ENCODE measurements around the gene ALDH7A1.
A peak's percentile ranks its signal among the peaks of the same experiment; 100 is the strongest.

Gene ALDH7A1

DNA sequence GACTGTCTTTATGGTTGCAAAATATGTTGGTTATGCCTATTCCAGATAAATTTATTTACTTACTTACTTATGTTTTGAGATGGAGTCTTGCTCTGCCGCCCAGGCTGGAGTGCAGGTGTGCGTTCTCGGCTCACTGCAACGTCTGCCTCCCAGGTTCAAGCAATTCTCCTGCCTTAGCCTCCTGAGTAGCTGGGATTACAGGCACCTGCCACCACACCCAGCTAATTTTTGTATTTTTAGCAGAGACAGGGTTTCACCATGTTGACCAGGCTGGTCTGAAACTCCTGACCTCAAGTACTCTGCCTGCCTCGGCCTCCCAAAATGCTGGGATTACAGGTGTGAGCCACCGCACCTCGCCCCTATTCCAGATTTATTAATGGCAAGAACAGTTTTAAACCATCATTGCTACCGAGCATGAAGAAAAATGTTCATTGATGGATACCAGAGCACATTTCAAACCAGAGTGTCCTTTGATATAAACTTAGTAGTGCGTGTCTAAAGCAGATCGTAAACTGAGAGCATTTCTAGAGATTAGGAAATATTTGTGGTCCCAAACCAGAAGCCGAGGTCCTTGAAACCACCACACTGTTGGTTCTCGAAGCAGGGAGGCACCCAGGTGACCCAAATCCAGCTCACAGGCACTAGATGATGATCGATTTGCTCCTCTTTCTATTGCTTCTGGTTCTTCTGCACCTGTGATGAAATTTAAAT is 86.6 kb downstream of the ALDH7A1 start:
- DNase-seq (ENCODE audit: low read depth): peak; percentile 33

DNA sequence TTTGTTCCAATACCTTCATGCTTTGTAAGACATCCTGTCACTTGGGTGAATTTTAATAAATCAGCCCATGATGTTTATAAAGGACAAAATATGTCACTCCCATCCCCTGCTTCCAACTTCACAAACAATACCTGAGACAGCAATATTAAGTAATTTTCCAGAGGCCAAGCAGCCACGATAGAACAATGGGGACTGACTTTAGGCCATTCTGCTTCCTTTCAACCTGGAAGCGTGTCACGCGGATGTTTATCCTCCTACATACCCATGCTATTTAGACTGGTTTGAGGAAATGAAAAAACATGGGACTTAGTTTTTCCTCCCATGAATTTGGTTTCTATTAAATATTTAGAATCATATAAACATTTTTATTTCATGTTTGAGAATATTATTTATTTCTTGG is 88.9 kb downstream of the ALDH7A1 start:
- DNase-seq (ENCODE audit: low read depth): no peak

DNA sequence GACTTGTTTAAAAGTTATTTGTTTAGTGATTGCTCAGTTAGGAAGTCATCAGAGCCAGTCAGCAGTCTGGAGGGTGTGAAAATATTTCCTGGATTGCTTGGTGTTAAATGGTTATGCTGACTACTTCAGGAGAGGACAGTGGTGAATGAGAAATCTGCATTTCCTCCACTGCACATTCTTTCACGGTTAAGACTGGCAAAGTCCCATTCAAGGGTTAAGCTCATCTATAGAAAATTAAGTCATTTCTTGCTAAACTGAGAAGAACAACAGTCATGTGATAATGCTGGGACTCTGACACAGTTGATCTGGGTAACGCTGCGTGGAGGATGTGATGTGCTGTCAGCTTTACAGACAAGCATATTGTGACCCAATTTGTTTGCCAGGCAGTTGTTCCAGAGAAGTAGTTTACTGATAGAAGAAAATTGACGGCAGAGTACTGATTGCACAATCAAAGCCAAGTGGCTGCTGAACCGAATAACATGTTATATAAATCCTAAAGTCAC is 91.4 kb downstream of the ALDH7A1 start:
- DNase-seq (ENCODE audit: low read depth): peak; percentile 60

DNA sequence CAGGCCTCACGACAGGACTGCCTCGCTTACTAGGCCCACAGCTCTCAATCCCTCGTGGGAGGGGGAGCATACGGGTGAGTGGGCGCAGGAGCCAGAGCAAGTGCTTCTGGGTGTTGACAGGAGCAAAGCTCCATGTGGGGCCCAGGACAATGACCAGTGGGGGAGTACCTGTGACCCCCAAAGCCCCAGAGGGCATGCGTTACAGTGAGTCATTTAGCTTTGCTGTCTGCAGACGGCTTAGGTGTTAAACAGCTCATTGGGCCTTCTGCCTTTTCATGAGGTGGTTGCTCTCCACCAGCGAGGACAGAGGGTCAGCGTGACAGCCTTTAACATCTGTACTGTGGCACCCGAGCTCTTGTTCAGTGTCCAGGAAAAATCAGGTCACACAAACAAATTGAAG is 93.6 kb downstream of the ALDH7A1 start:
- no peak for DNase-seq (ENCODE audit: low read depth)

DNA sequence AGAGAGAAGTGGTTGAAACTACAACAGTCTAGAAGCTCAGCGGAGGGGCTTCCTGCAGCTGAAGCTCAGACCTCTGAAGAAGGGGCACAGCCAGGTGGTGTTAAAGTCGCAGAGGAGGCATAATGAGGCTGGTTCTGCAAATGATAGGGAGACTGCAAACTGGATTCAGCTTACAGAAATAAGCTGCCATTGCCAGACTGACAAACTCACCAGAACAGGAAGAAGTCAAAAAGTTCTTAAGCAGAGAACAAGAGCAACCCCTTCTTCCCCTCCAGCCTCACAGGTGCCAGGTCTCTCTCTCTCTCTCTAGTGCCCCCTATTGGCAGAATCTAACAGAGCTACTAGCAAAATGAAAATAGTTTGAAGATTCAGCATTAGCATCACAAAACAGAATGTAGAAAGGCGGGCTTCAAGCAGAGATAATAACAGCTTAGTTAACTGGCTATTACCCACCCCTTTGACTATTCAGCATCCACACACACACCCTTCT is 95.1 kb downstream of the ALDH7A1 start:
- peak; percentile 44 for DNase-seq (ENCODE audit: low read depth)

DNA sequence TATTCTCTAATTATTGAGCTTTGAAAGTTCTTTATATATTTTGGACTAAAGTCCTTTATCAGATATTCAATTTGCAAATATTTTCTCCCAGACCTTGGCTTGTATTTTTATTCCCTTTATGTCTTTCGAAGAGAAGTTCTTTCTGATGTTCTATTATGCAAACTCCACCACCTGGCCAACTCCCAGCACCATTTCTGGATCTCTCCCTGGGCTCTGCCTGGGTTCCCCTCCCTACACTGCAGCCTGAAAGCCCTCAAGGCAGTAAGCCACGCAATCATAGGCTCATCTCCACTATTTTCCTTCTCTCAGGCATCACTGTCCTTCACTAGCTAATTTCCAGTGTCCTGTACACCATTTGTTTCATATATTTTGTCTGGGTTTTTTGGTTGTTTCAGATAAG is 95.7 kb downstream of the ALDH7A1 start:
- DNase-seq (ENCODE audit: low read depth): no peak

DNA sequence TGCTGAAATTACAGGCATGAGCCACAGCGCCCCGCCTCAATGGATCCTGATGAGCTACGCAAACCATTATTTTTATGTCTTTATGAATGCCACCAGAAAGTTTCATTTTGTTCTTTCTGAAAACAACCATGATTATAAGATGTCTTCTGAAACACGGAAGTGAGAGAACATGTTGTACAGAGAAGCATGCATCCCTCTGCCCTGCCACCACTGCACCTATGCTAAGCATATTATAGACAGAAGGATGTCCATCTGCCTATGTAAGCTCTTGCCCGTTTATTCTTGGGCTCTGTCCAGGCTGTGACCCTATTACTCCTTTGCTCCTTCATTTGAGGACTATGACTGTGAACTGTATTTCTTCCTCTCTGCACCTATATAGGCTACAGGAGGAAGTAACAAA is 97.5 kb downstream of the ALDH7A1 start:
- DNase-seq (ENCODE audit: low read depth): no peak

DNA sequence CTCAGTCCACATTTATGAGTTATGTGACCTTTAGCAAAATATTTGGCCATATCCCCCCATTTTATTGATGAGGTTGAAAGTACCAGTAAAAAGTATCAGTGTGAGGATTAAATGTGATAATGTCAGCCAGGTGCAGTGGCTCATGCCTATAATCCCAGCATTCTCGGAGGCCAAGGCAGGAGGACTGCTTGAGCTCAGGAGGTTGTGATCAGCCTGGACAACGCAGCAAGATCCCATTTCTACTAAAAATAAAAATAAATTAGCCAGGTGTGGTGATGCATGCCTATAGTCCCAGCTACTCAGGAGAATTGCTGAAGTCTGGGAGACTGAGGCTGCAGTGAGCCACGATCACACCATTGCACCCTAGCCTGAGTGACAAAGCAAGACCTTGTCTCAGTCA is 100.6 kb downstream of the ALDH7A1 start:
- no peak for DNase-seq (ENCODE audit: low read depth)

DNA sequence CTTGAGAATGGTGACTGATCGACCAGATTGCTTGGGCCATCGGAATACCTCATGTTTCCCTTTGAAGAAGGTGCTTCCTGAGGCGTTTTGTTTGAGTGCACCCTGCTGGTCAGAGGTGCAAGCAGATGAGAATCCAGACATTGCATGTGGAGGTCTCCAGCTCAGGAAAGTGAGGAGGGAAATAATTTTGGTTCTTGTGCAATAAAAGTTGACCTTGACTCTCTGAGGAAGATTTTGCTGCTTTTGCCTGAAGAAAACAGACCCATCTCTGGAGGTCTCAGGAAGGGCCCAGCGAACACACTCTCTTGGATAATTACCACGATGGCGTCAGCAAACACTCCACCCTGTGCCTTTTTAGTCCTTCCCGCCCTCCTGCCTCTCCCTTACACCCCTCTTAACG is 102.1 kb downstream of the ALDH7A1 start:
- no peak for DNase-seq (ENCODE audit: low read depth)

DNA sequence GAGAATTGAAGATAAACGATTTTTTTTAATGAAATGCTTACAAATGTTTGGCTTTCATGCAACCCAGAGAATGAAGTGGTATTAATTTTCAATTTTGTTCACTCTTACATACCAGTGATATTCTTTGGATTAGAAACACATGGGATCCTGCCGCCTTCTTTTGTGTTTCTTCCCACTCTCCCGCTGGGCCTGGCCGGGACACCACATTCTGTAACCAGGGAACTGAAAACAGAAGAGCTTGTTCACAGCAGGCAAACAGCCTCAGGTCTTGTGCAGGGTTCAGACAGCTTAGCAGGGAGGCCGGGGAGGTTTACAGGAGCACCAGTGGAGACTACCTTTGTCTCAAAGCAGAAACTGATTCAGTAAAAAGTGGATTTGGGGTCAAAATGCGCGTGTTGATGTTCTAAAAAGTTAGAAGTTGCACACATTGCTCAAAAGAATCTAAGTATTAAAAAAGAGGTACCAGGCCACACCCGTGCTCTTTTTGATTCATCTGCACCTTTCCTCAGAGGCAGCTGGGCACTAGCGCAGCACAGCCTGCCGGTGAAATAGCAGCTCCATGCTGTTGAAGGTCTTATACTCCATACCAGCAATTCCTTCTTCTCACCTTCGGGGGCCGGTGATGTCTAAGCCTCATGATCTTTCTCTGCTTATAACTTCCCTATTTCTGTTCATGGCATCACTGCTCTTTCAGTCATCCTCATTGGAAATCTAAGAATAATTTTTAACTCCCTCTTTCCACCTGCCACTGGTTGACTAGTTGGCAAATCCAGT is 104.7 kb downstream of the ALDH7A1 start:
- peak; percentile 62 for DNase-seq (ENCODE audit: low read depth)

DNA sequence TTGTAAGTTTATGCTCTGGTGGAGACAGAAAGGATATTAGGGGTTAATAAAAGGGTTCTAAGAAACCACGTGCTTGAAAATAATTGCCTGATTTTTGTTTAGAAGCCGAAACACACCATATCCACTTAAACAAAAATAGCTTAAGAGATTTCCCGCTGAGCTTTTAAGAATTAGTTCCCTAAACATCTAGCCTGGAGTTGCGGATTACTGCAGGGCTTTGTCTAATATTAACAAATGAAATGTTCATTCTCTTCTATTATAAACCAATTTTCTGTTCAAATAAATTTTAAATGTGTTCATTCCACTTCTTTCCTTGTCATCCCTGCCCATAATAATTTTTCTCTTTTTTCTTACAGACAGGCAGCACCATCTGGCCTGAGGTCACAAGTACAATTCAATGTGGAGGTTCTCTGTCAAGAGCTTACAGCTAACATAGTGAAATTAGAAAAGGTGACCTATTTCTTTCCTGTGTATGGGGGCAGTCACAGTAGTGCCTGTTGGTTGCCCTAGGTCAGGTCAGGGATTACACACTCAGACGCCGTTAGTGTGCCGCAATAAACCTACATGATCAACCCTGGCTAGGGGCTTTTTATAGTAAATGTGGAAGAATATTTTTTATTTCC is 106.5 kb downstream of the ALDH7A1 start:
- no peak for DNase-seq (ENCODE audit: low read depth)

DNA sequence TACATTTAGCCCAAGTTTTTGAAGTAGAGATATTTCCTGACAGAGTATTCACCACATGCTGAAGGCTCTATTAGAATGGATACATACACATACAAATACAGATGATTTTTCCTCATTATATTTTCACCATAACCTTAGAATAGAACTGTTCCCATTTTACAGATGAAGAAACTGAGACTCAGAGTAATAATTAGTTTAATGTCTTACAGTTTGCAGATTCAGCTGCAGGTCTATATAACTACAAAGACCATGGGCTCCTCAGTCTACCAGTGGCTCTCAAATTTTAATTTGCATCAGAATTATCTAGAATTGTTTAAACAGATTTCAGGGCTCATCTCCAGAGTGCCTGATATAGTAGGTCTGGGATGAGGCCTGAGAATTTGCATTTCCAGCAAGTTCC is 107.4 kb downstream of the ALDH7A1 start:
- DNase-seq (ENCODE audit: low read depth): no peak

DNA sequence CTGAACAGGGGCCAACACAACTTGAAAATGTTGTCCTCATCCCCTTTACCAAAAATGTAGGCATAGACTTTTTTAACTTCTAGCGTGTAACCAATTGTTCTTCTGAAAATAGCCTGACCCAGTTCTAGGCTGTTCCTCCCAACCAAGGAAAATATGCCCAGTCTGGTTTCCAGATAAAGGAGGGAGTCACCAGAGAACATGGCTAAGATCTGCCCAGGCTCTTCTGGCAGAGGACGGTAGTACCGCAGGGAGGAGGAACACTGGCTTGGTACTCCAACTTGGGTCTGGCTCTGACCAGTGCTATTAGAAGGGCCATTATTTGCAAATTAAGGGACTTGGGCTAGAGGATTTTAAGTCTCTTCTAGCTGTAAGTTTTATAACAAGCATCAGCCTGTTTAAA is 108.7 kb downstream of the ALDH7A1 start:
- no peak for DNase-seq (ENCODE audit: low read depth)

DNA sequence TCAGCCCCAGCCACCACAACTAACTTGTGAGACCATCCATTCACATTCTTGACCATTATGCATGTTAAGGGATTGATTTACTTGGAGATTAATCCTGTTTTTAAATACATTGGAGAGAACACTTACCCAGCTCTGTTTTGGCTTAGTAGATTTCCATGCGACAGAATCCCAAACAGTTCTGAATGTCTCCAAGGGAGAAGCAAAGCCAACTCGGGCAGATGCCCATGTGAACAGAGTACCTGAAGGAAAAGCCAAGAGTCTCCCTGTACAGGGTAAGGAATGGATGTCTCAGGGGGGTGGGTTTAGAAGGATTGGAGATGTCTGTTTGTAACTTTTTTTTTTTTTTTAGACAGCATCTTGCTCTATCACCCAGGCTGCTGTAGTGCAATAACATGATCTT is 110.8 kb downstream of the ALDH7A1 start:
- no peak for DNase-seq (ENCODE audit: low read depth)

DNA sequence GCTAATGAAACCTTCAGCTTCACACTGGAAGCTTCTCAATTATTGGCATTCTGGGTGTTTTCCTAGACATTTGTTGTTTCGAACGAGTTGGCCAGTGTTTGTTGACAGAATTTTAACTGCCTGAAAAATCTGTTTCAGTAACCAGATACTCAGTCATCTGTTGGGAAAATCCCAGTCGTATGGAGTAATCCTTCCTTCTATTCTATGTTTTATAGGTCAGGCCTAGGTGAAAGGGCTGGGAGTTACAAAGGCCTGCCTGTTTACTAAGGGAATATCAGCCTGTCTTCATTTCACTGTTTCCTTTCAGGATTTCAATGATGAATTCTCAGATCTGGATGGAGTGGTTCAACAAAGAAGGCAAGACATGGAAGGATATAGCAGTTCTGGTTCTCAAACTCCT is 111.9 kb downstream of the ALDH7A1 start:
- DNase-seq (ENCODE audit: low read depth): peak; percentile 29

DNA sequence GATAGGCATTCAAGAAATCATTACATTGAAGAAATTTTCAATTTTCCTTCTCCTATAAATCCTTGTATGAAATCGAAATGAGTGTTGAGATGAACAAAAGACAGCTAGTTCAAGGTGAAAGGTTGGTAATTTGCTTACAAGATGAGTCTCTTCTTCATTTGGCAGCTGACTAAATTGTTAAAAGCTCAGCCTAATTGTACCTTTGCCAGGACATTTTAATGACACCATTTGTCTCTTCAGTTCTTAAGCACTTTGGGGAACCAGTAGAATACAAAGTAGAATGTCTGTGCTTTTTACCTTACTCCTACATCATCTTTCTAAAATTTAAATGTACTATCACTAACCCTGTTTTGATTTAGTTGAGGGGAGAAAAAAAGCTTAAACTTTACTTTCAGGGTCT is 112.4 kb downstream of the ALDH7A1 start:
- DNase-seq (ENCODE audit: low read depth): no peak

DNA sequence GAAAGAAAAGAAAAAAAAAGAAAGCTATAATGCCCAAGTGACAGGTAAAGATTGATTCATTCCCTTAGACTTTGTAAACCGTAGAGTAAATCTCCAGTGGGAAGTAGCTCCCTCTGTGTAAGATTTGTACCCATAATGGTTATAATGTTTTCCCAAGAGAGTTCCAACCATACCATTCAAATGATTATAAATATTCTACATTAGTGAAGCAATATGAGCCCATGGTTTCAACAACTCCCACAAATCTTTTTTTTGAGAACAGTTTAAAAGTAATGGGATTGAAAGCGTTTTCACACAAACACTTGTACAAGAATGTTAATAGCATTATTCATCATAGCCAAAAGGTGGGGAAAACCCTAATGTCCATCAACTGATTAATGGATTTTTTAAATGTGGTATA is 113.8 kb downstream of the ALDH7A1 start:
- DNase-seq (ENCODE audit: low read depth): peak; percentile 74
